GM10847 (cell line): ENCODE data around the gene ETV1.

Source experiments
- POLR2A ChIP-seq: IDR thresholded peaks from 2 replicates; pipeline ENCODE4 v1.6.1; 2011; ENCODE audit not compliant: insufficient read length; ENCODE audit errors: extremely low read depth

The ETV1 gene

DNA sequence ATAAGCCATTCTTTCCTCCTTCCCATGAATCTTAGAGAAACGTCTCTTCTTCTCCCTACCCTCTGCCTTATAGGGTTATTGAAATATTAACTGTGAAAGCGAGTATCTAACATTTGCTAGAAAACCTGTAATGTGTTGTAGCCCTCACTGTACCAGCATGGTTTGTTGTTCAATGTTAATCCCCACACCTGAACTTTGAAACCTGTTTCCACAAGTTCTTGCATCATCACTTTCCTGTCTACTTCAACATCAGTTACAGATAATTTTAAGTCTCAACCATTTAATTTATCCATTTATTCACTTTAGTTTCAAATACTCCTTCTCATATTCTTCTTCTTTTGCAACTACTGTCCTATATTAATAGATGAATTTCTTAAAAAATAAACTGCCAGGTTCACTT, 148.2 kb downstream of the ETV1 start:
- no peak for TF ChIP-seq POLR2A
